HG02610 (cell line): ENCODE measurements around the gene B9D2.

Experiments used
- ATAC-seq: cut with Tn5 transposase; IDR thresholded peaks from one replicate; pipeline ENCODE4 v1.9.1; 2021; ENCODE audit warnings: mild to moderate bottlenecking, moderate library complexity; ENCODE audit not compliant: unreplicated experiment

B9D2 gene

GRCh38 chr19:41311072-41311471 is 52.9 kb downstream of the B9D2 start:
- no peak for ATAC-seq

- ATAC-seq, result peak; percentile 63
Observed at GRCh38 chr19:41310033-41310831, 53.7 kb downstream of the B9D2 start, which contains the start of gene CCDC97. Gene CCDC97 (plus strand): TSS chr19:41310172. CDS start chr19:41310311, 139 bp downstream.

GRCh38 chr19:41309180-41310032 is 54.5 kb downstream of the B9D2 start:
- ATAC-seq, result no peak

- ATAC-seq, result no peak
Observed at GRCh38 chr19:41308450-41309179, 55.3 kb downstream of the B9D2 start.

- no peak for ATAC-seq
Observed at GRCh38 chr19:41307954-41308449, 55.9 kb downstream of the B9D2 start.

- ATAC-seq, result no peak
Observed at GRCh38 chr19:41307090-41307875, 56.7 kb downstream of the B9D2 start.

GRCh38 chr19:41305927-41306793 is 57.8 kb downstream of the B9D2 start:
- ATAC-seq, result no peak

GRCh38 chr19:41304706-41305483 is 59.1 kb downstream of the B9D2 start:
- no peak for ATAC-seq
